Measurements from ENCODE around the gene EXOC3L2.

GRCh38 chr19:45170146-45171106 is 74.8 kb downstream of the EXOC3L2 start:
- TF ChIP-seq EZH2 (IDR thresholded peaks at IDR 0.05; ENCODE audit: borderline replicate concordance, low read depth, low read length, poor library complexity, severe bottlenecking) (no peak), CTCF (conservative IDR thresholded peaks at IDR 0.05; ENCODE audit: low read depth, low read length) (no peak)

Data from A673 (cell line).